Pons (tissue), 1 donor: ENCODE results near the gene SLAMF7.

Experiments
- DNase-seq: peaks from one replicate; pipeline ENCODE4 v3.0.0-alpha.2; 2016; ENCODE audit warnings: low spot score

The SLAMF7 gene

DNA sequence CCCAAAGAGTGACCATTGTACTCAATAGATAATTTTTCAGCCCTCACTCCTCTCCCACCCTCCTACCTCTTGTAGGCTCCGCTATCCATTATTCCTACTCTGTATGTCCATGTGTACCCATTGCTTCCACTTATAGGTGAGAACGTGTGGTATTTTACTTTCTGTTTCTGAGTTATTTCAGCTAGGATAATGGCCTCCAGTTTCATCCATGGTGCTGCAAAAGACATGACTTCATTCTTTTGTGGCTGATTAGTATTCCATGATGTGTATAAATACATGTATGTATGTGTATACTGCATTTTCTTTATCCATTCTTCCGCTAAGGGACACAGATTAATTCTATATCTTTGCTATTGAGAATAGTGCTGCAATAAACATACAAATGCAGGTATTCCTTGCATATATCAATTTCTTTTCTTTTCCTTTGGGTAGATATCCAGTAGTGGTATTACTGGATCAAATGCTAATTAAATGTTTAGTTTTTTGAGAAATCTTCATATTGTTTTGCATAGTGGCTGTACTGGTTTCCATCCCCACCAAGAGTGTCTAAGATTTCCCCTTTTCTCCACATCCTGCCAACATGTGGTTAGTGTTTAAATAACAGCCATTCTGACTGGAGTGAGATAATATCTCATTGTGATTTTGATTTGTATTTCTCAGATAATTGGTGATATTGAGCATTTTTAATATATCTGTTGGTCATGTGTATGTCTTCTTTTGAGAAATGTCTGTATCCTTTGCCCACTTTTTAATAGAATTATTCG is 61.8 kb downstream of the SLAMF7 start:
- no peak for DNase-seq

DNA sequence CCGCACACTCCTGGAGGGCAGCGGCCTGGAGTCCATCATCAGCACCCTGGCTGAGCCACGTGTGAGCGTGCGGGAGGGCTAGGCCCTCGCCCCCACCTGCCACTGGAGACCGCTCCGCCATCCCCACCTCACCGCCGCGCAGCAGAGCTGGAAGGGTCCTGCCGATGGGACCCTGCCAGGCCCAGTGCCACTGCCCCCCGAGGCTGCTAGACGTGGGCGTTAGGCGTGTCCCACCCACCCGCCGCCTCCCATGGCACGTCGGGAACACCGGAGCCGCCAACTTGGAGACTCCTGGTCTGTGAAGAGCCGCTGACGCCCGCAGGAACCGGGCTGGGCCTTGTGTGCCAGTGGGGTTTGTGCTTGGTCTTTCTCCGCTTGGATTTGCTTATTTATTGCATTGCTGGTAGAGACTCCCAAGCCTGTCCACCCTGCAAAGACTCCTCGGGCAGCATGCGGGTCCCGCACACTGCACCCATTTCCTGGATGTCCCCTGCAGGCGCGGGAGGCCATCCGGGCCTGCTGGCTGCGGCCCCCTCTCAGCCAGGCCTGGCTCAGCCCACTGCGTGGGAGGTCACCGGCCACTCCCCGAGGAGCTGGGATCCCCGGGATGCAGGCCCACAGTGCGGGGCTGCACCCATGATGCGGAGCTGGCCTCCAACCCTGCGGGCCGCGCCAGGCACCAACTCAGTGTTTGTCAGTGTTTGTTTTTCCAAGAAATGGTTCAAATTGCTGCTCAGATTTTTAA is 63.0 kb downstream of the SLAMF7 start:
- no peak for DNase-seq
